GM21360 (cell line): ENCODE measurements around the gene FOXO1.
"Not testable (repeated sequence)": the region's sequence is repeated elsewhere in the genome, so short reads cannot be mapped to it uniquely, and the experiment has no call there.

ENCODE experiments used
- ATAC-seq: cut with Tn5 transposase; IDR thresholded peaks from one replicate; pipeline ENCODE4 v1.9.1; 2021; ENCODE audit warnings: mild to moderate bottlenecking, moderate library complexity; ENCODE audit not compliant: unreplicated experiment

Gene FOXO1

DNA sequence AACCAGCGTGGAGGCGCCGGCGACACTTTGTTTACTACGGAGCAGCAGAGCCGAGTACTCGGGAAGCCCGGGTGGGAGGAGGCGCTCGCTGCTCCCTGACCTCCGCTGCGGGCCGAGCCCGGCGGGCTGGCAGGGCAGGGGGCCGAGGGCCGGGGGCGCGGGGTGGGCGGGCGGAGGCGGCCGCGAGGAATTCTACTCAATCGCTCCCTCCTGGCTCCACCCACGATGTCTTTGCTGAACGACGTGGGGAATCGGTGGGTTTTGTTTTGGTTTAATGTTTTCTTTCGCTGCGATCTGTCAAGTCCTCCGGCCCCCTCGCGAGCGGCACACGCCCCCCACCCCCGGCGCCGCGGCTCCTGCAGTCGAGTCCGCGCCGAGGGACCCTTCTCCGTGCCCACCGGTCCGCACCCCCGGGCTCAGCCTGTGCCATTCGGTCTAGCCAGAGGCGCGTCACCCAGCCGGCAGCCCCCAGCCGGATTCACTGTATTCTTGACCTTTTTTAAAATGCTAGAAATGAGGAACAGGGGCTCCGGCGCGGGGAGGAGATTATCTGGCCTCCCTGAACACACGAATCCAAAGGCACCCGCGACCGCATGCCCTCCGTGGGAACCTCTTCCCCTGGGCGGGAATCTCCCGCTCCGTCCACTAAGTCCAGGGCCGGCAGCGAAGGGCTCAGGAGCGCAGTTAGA, 636 bp upstream of the FOXO1 start:
- ATAC-seq, result no peak

DNA sequence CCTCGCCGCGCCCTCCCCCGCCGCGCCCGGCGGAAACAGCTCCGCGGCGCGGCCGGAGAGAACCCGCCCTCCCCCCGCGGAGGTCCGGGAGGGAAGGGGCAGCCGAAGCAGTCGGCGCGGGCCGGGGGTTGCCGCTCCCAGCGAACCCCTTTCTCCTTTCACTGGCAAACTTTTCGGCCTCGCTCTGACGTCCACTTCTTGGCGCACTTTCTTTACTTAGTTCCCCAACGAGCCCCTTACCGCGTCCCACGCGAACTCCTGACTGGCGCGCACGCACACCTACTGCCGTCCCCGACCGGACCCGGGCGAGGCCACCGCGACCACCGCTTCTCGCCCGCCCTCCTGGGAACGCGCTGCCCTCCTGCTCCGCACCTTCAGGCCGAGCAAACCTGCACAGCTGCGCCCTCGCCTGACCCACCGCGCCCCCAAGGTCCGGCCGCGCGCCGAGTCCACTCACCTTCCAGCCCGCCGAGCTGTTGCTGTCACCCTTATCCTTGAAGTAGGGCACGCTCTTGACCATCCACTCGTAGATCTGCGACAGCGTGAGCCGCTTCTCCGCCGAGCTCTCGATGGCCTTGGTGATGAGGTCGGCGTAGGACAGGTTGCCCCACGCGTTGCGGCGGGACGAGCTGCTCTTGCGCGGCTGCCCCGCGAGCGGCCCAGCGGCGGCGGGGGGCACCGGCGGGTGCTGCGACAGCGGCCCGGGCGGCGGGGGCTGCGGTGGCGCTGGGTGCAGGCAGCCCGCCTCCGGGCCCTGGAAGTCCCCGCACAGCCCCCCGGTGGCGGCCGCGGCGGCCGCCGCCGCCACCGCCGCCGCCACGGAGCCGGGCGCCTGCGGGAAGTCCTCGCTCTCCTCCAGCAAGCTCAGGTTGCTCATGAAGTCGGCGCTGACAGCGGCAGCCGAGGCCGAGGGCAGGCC, 1.1 kb downstream of the FOXO1 start:
- ATAC-seq, result no peak

DNA sequence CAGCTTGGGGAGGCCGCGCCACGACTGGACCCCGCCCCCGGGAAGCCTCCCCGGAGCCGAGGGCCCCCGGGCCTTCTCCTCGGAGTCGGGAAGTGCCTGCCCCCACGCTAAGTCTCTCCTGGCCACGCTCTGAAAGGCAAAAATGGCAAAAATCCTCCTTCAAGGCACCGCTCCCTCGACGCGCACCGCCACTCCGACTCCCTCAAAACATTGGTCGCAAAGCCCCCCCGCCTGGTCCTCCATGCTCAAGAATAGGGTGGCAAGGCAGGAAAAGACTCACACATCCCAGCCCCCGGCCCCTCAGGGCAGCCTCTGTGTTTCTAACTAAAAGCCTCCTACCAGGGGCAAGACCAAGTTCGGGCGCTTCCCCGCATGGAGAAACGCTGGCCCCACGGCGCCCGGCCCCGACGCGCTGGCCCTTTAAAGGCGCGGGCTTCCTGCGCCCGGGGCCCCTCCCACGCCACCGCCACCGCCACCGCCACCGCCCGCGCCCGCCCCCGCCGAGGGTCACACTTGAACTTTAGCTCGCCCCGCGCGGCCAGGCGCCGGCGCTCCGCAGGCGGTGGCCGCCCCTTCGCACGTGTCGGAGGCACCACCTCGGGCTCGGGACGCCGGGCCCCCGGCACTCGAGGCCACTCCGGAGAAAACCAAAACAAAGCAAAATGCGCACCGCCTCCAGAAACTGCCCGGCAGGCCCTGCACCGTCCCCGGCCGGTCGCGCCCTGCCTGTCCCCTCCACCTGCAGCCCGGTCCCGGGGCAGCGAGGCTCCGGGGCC, 1.9 kb downstream of the FOXO1 start:
- ATAC-seq, result no peak

DNA sequence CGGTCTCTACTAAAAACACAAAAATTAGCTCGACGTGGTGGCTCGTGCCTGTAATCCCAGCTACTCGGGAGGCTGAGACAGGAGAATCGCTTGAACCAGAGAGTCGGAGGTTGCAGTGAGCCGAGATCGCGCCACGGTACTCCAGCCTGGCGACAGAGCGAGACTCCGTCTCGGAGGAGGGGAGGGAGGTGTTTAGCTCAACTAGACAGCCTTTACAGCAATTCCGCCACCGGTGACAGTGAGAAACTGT, 2.4 kb downstream of the FOXO1 start:
- ATAC-seq, result not testable (repeated sequence)

DNA sequence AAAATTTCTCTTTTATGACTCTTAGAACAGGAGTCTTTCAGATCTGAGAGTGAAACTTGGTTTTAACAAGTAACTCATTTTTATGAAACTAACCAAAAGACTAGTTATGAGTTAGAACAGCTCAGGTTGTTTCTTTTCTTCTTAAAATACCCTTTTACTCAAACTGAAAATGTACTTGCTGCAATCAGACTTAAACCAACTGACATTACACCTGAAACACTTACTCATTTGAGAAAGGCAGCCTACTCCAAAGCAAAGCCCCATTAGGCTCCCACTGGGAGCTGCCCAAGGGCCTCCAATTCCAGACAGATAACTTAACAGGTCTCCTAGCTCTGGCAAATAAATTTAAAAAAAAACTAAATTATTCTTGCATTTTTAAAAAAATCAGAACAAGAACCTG, 3.6 kb downstream of the FOXO1 start:
- ATAC-seq, result peak; percentile 22

DNA sequence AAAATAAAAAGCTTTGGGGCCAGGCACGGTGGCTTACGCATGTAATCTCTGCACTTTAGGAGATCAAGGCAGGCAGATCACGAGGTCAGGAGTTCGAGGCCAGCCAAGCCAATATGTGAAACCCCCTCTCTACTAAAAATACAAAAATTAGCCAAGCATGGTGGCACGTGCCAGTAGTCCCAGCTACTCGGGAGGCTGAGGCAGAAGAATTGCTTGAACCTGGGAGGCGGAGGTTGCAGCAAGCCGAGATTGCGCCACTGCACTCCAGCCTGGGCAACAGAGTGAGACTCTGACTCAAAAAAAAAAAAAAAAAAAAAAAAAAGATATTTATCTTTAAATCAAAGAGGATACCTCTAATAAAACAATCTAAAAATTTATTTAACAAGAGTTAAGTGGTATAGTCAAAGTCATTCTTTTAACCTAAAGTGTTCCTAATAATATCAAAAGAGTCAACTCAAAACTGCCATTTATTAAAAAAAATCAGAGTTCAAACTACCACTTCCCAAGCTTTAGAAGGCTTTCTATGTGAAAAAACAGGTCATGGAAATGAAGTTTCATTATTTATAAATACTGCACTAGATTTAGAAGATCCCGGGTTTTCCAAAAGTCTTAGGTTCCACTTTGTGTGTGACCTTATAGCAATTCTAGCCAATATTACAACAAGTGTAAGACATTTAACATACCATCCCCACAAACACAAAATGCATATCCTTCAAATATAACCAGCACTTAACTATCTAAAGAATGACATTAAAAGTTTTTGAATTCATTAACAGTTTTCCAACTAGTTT, 4.4 kb downstream of the FOXO1 start:
- ATAC-seq, result no peak

DNA sequence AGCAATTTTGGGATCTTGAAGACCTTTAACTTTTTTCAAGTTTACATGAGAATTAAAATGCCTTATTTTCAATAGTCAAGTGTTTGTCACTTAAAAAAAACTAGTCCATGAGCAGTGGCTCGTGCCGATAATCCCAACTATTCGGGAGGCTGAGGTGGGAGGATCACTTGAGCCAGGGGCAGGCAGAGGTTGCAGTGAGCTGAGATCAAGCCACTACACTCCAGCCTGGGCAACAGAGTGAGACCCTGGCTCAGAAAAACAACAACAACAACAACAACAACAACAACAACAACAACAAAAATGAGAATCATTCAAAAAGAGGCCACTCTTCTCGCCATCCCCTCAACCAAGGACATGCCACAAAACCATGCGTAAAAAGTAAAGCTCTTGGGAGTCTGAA, 5.7 kb downstream of the FOXO1 start:
- ATAC-seq, result no peak

DNA sequence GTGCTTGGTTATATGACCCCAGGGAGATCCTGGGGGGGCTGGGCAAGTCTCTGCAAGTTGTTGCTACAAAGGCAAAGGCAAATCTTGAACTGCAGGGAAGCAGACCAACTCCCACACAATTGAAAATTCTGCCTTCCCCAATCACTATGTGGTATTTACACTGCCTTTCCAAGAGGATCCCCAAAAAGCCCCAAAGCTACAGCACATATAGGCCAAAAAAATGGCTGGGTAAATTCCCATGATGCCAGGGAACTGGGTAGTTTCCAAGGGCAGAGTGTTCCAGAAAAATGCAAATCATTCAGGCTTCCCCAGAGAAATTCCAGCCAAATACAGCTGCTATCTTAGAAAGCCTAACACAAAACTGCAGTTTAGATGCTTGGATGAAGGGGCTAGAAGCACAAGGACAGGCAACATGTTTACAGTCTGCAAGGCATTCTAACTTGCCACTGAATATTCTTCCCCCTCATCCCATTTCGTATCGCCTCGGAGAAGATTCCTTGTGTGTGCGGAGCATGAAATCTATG, 6.2 kb downstream of the FOXO1 start:
- no peak for ATAC-seq

DNA sequence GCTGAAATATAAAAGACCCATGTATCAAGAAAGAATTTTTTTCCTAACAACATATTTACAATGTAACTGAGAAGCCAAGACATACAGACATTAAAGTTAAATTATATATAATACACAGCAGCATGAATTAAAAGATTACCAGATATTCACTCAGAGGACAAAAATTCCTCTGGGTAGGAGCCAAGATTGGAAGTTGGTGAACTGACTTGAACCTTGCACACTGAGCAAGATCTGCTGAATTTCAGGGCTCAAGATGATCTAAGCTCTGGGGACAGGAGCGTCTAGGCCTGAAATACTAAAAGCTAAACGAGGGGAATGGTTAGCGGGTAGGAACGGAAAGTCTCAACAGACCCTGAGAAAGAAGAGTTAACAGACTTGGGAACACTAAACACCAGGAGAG, 8.5 kb downstream of the FOXO1 start:
- no peak for ATAC-seq

DNA sequence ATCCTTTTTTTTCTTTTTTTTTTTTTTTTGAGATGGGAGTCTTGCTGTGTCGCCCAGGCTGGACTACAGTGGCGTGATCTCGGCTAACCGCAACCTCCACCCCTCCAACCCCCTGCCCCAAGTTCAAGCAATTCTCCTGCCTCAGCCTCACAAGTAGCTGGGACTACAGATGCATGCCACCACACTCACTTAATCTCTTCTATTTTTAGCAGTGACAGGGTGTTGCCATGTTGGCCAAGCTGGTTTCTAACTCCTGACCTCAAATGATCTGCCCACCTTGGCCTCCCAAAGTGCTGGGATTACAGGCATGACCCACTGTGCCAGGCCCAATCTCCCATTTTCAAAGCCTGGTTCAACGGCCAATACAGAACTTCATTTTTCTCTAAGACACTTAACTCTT, 9.1 kb downstream of the FOXO1 start:
- no peak for ATAC-seq

DNA sequence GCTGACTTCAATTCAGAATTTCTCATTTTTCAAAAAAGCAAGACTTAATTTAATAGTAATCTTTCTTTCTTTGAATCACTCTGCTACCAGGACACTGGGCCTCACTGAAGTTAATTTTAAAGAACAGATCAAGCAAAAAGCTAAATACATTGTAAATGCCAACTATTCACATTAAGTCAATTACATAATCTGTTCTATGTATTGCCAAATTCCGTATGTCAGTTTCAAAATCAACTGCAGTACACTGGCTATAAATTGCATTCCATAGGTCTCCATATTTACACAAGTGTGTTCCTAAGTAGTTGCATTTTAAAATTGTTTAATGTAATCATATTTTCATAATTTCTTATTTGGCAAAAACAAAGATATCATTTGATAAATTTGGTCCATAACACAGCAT, 10.1 kb downstream of the FOXO1 start:
- ATAC-seq, result no peak

DNA sequence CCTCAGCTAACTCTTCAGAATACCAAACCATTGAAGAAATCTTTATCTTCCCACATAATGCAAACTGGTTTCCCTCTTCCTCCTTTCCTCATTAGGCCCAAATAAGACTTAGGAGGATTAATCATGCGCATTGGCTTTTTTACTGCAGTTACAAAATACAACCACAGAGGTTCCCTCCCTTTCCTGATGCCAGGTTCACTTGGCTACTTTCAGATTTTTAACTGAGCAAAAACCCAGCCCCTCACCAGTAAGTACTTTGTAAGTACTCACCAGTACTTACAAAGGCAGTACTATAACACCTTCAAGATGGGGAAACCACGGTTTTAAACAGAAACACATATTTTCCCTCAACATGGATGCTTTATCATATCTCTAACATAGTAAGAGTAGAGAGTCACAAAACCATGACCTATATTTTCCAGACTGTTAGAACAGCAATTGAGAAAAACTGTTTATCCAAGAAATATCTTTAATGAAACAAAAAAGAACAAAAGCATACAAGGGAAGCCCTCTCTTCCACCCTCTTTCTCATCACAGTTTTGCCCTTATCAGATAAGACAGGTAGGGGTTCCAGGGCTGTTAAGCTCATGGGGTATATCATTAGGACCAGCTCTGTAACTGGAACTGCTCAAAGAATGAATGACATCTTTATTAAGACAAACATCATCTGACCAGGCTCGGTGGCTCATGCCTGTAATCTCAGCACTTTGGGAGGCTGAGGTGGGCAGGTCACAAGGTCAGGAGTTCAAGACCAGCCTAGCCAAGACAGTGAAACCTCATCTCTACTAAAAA, 12.7 kb downstream of the FOXO1 start:
- ATAC-seq, result no peak

DNA sequence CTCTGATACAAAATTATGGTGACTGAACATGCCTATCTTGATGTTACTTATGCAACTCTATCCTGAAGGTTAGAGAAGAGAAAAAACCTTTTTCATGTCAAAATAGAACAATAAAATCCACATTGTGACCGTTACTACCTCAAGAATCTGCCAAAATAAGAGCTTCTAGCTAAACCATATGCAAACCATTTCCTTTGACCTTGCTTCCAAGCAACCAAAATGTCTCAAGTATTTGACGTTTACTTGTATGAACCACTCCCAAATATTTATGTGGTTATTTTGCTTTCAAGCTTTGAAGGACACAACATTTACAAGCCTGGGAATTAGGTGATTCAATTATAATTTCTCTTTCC, 13.9 kb downstream of the FOXO1 start:
- no peak for ATAC-seq

DNA sequence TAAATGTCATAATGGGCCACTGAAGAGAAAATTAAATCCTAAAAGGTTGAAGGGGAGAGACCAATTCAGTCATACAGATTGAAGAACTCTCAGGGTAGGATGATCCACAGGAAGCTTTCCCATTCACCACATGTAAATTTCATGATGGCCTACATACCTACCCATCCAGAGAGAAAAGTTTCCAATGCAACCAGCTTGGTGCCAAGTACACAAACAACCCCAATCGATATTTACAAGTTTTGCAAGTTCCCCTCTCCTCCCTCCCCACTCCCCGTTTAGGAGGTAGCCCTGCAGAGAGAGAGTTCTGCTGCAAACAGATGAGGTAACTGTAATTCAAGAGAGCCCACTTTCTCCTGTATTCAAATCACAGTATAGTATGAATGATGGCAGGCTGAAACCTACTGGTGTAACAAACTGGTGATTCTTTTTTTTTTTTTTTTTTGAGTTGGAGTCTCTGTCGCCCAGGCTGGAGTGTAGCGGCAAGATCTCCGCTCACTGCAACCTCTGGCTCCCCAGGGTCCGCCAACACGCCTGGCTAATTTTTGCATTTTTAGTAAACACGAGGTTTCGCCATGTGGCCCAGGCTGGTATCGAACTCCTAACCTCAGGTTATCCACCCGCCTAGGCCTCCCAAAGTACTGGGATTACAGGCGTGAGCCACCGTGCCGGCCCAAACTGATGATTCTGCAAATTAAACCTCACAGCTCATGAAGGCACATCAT, 14.4 kb downstream of the FOXO1 start:
- no peak for ATAC-seq

DNA sequence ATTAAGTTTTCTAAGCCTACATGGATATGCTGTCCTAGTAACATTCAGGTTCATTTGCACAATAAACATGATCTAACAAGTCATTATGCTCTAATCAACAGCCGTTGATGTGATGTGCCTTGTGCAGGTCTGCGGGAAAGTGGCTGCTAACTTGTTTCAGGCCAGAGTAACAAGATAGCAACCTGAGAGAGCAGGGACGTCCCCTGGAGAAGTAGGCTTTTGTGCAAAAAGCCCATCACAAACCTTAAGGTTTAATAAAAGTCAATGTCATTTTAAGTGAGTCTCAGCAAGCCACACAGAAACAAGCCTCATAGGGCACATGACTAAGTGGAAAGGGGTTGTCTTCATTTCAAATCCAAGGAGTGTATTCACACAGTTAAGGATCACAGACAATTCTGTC, 17.6 kb downstream of the FOXO1 start:
- ATAC-seq, result no peak

DNA sequence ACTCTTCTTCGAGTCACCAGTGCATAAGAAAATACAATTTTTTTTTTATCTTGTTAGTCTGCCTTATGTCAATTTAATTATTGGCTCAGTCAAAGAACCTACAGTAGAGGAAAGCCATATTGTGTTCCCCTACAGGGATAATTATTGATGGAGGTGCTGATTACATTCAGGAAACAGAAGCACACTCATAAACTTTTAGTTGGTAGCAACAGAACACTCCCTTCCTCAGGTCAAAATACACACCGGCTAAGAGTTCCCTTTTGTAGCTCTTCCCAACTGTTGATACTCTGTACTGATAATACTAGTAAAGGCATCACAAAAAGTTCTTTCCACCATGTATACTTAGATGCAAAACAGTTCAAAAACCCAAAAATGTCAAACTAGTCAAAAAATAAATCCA, 18.4 kb downstream of the FOXO1 start:
- no peak for ATAC-seq

DNA sequence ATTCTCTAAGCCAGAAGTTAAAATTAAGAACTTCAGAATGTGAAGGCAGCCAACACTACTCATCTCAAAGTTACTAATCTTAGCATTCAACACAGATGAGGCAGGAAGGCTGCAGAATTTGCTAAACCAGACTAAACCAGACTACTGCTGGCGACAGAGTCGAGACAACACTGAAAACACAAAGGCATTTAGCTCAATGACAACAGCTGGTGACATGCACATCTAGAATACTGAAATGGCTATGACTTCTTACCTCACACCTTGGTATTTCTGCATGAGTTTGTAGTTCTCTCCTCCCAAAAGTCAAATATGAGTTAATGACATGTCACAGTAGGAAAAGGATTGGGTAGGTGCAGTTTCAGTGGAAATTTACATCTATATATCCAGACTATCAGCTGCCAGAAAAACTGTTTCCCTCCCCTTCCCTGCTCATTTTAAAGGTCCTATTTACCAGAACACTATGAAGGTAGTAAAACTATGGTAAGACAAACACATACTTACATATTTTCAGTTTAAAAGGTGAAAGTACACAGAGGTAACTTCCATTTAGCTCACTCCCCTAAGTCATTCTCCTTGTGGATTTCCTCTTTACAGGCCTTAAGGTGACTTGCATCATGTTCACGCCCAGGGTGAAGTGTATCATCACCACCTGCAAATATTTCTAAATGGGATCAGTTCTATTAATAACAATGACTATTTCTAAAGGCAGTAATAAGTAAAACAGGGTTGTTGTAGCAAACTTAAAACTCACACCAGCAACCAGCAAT, 21.4 kb downstream of the FOXO1 start:
- no peak for ATAC-seq

DNA sequence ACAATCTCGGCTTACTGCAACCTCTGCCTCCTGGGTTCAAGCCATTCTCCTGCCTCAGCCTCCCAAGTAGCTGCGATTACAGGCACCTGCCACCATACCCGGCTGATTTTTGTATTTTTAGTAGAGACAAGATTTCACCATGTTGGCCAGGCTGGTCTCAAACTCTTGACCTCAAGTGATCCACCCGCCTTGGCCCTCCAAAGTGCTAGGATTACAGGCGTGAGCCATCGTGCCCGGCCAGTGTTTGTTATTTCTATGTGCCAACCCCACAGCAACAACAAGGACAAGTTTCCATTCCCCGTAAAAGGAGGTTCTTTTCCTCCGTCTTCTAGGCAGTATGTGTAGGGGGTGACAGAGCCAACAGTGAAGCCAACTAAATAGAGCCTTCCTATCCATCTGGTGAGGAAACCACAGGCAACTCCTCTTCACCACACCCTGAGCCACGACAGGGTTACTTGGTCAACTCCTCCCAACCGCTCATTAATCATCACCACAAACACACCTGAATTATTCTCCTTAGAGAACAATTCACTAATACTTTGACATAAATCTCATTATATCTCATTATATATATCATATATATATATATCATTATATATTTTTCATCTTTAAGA, 25.5 kb downstream of the FOXO1 start:
- no peak for ATAC-seq
